ENCODE results near the gene CATSPERE.

GRCh38 chr1:244437086-244437468 is 24.0 kb upstream of the CATSPERE start:
- no peak for TF ChIP-seq CTCF (IDR thresholded peaks at IDR 0.05; ENCODE audit: borderline replicate concordance, extremely low read depth, low read length, poor library complexity, severe bottlenecking)
- TF ChIP-seq EZH2 (IDR thresholded peaks at IDR 0.05; ENCODE audit: borderline replicate concordance, low read depth, low read length, severe bottlenecking) = no peak

Measured in DND-41 (cell line).